HG03064 (cell line): ENCODE results near the gene INHBB.
"Not testable (repeated sequence)": the region's sequence is repeated elsewhere in the genome, so short reads cannot be mapped to it uniquely, and the experiment has no call there.

Experiments
- ATAC-seq: cut with Tn5 transposase; IDR thresholded peaks from one replicate; pipeline ENCODE4 v1.9.1; 2021; ENCODE audit warnings: low read depth; ENCODE audit not compliant: unreplicated experiment

Gene INHBB

DNA sequence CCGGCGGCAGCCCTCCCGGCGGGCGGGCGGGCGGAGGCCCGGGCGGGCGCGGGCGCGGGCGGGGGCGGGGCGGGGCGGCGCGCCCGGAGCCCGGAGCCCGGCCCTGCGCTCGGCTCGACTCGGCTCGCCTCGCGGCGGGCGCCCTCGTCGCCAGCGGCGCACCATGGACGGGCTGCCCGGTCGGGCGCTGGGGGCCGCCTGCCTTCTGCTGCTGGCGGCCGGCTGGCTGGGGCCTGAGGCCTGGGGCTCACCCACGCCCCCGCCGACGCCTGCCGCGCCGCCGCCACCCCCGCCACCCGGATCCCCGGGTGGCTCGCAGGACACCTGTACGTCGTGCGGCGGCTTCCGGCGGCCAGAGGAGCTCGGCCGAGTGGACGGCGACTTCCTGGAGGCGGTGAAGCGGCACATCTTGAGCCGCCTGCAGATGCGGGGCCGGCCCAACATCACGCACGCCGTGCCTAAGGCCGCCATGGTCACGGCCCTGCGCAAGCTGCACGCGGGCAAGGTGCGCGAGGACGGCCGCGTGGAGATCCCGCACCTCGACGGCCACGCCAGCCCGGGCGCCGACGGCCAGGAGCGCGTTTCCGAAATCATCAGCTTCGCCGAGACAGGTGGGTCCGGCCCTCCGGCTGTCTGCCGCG is at the start of gene INHBB:
Gene INHBB, plus strand, starts transcription at position 111 of the 641 bp plus-strand sequence. Its CDS starts 53 bp downstream, at position 164.
- no peak for ATAC-seq

DNA sequence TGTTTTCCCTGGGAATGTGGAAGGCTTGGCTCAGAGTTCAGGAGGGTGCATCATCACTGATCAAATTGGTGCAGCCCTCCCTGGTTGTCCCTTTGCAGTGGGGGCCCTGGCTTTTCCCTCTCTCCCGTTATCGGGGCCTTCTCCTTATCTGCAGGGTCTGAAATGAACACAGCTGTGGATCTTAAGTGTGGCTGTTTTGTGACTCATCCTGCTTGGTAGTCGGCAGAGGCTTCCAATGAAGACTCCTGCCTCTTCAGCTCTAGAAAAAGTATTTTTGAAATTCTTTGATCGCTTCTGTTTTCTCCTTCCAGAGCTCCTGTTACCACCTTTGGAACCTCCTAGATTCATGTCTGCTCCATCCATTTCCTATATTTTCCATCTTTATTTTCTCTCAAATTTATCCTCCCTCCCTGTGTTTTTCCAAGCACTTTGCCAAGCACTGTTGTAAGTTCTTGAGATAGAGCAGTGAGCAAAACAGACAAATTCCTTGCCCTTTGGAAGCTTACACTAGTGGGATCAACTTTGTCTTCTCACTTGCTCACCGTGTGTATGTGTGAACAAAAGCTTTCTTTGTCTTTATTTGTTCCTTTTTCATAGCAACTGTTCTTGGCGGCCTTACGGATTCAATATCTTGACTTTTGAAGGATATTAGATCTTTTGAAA is 47.6 kb upstream of the INHBB start:
- ATAC-seq, result no peak

DNA sequence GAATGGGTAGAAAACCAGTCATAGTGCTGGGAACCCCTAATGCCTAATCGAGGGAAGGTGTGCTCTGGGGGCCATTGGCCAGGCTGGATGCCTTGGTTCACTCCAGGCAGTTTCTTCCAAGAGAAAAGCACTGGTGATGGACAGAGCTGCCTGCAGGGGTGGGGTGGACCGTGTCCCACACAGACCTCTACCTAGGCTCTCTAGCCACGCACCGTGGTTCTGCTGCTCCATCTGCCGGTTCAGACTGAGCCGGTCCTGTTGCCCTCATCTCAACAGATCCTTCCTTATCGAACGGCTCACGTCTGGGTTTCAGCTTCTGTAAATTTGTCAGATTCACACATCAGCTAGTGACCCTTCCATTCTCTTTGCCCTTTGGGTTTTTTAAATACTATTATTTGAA is 46.9 kb upstream of the INHBB start:
- no peak for ATAC-seq

DNA sequence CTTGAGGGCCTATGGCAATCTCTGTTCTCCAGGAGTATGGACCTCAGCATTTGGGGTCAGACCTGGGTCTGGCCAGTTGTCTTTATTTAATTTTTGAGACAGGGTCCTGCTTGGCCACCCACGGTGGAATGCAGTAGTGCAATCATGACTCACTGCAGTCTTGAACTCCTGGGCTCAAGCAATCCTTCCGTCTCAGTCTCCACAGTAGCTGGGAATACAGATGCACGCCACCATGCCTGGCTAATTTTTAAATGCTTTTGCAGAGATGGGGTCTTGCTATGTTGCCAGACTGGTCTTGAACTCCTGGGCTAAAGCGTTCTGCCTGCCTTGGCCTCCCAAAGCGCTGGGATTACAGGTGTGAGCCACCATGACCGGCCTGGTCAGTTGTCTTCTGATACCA is 46.4 kb upstream of the INHBB start:
- ATAC-seq, result no peak

DNA sequence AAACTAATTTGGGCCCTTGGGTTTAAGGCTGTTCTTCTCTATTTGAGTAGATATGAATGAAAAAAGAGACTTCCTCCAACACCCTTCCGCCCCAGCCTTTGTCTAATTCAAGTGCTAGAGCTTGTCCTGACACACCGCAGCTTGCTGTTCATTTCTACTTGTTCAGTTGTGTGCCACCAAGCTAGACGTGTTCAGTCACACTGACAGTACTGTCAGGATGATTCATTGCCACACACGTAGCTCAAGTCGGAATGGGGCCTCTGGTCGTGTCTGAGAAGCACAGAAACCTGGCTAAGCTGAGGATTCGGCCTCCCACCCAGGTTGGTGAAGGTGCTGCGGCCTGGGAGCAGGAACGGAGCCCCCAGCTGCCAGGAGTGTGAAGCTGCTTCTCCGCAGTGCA is 45.6 kb upstream of the INHBB start:
- ATAC-seq, result no peak

DNA sequence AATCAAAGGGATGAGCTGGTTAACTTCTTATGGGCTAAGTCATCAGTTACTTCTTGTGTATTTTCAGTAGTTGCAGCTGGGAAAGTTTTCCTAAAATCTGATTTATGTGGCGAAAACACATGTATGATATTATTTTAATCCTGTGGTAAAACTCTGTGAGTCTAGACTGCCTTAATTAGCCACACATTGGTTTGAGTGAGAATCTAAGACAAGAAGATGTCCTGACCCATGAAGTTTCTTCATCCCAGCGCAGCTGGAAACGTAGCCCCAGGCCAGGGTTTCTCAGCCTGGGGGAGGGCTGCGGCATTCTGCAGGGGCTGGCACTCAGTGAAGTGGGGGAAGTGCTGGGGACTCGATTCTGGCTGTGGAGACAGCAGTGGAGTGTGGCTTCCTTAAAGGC is 44.7 kb upstream of the INHBB start:
- ATAC-seq, result no peak

DNA sequence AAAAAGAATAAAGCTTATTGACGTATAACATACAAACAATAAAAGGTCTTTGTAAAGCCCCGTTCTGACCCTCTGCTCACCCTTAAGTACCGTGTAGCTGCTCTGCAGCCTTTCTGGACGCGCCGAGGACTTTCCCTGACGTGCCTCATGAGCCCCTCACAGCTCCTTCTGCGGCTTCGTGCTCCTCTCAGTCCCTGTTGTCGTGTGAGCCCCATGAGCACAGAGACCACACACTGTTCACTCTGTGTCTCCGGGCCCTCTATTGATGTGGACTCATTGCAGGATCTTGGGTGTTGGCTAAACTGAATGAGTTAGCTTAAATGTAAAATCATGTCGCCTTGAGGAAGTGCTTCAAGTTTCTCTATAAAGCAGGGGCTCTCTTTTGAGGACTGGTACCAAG is 43.6 kb upstream of the INHBB start:
- ATAC-seq, result no peak

DNA sequence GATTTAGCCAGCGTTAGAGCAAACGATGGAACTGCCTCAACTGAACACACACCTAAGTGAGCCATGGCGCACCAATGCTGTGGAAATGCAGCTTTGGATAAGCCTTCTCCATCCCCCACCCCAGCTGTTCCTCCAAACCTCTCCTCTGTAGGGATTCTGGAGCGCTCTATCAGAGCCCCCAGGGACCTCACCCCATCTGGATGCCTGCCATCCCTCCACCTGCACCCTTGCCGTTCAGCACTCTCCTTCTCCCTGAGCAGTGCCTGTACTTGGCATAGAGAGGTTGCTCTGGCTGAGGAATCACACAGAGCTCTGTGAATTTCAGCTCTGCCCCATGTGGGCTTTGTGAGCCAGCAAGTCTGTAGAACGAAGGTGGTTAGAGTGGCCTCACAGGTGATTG is 42.8 kb upstream of the INHBB start:
- no peak for ATAC-seq

DNA sequence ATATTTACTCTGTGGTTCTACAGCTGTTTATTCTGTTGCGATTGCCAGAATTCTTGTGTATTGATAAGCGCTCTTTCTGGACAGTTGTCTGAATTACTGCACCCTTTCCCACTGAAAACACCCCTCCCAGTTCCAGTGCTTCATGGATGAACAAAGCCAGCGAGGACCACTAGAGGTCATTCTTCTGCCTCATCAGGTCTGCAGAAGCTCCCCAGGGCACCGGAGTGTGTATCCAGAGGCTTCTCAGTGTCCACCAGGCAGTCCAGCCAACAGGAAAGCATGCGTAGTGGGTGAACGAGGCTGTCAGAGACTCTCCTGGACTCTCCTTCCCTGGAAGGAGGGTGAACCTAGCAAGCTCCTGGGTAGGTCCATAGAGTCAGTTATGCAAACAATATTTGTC is 40.6 kb upstream of the INHBB start:
- ATAC-seq, result no peak

DNA sequence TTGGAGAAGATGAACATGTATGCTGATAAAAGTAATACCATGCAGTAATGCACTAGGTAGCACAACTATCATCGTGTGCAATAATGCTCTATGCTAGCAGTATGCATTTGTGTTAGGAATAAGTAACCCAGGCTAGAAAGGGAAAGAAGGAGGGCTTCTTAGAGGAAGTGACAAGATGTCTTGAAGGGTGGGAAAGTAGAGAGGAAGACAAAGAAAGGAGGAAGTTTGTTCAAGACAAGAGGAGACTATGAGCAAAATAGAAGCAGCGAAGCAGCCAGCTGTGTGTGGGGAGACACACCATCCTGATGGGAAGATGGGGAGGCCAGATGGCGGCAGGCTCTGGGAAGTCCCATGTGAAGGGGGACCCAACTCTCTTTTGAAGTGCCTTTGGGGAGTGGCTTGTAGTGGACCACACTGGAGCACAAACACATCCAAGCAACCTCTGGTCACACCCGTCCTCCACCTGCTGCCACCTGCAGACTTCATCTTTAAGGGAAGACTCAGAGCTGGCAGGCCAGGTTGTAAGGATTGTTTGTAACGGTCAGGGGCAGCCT is 39.9 kb upstream of the INHBB start:
- no peak for ATAC-seq

DNA sequence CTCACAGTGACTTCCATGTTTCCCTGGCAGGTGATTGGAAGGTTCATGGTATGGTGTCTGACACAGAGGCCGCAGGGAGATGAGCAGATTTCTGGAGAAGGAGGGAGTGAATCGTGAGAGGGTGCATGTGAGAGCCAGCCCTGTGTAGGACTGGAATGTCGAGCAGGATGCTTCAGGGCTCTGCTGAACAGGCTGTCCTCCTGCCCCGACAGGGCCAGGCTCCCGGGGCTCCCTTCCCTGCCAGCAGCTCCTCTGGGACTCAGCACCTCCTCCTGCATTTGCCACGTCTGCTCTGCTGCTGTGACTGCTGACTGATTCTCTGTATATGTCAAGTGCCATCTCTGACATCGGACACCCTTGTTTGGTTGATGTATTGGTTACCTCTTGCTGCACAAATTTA is 38.5 kb upstream of the INHBB start:
- no peak for ATAC-seq

DNA sequence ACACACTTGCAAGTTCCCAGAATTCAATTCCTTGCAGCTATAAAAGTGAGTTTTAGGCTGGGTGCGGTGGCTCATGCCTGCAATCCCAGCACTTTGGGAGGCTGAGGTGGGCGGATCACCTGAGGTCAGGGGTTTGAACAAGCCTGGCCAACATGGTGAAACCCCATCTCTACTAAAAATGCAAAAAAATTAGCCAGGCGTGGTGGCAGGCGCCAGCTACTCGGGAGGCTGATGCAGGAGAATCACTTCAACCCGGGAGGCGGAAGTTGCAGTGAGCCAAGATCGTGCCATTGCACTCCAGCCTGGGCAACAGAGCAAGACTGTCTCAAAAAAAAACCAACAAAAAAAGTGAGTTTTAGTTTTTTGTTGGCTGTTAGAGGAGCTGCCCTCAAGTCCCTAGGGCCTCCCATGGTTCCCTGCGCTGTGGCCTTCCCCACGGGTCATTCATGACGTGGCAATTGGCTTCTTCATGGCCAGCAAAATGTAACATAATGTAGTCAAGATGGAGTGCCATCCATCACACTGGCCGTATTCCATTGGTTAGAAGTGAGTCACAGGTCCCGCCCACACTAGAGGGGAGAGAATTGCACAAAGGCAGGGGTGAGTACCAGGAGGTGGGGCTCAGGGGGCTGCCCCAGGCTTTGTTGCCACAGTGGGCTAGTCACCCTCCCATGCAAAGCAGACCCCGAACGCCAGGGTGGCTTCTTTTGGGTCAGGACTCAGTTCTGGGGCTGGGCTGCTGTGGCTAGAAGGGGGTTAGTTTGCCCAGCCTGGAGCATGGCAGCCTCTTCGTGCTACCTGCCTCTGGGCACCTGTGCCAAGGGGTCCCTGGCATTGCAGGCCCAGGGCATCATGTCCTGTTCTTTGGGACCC is 37.7 kb upstream of the INHBB start:
- ATAC-seq, result no peak

DNA sequence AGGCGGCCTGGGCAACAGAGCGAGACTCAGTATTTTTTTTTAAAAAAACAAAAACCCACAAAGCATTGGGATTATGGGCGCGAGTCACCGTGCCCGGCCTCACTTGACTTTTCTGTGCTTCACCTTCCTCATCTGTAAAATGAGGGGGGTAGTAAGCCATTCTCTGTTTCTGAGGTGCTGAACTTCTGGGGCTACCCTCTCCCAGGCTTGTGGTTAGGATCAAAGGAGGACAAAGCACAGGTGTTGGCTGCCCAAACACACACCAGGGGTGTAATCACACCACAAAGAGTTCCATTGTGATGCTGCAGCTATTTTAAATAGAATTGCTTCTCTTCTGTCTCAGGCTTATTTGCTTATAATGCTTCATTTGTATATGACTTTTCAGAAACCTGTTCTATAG is 35.8 kb upstream of the INHBB start:
- peak; percentile 58 for ATAC-seq

DNA sequence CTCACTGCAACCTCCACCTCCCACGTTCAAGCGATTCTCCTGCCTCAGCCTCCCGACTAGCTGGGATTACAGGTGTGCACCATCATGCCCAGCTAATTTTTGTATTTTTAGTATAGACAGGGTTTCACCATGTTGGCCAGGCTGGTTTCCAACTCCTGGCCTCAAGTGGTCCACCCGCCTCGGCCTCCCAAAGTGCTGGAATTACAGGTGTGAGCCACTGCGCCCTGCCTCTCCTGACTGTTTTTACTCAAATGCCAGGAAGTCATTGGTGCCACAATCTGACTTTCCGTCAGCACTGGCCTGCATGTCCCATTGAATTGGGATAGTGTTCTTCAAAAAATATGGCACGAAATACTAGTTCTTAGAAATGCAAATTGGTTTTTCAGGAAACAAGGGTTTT is 35.1 kb upstream of the INHBB start:
- not testable (repeated sequence) for ATAC-seq

DNA sequence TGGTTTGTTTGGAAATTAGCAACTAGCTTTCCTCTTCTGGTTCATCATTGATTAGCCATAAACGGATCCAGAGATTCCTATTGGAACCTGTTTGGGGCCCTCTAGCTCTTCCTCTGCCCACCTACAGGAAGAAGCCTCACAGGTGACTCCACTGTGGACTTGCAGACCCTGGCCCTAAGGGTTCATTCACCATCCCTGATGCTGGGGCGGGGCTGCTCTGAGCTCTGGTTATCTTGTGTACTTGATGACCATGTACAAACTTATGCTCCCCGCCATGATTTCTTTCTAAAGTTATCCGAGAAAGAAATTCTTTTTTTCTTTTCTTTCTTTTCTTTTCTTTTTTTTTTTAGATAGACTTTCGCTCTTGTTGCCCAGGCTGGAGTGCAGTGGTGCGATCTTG is 33.9 kb upstream of the INHBB start:
- ATAC-seq, result no peak

DNA sequence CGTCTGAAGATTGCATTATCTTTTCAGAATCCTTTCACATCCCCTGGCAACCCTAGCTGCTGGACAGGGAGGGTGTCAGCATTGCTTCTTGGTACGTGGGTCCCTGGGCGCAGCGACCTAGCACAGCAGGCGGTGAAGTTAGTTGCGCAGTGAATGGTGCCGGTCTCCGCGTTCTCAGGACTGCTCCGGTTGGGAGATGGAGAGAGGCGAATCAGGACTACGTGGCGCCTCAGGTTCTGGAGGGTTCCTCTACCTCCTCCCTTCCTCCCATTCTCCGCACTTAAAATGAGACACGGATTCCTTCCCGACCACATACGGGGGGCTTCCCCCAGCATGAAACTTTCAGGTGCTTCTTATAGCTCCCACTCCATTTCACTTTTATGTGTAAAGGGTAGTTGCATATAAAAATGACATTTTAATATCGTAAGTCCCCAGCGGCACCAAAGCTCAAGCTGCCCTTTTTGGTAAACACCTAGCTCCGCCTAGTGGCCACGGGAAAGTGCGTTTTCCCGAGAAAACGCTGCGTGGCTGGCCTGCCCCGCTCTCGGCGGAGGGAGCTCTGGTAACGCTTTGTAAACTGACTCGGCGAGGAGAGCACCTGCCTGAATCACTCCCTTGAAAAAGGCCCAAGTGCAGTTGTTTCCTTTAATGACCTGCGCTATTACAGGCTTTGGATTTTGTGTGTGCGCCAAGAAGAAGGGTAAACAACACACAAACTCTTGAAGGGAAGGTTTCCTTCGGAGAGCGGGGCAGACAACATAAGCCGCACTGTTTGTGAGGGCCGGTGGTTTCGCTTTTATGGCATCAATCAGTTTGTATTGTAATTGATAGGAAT is 32.9 kb upstream of the INHBB start:
- ATAC-seq, result no peak

DNA sequence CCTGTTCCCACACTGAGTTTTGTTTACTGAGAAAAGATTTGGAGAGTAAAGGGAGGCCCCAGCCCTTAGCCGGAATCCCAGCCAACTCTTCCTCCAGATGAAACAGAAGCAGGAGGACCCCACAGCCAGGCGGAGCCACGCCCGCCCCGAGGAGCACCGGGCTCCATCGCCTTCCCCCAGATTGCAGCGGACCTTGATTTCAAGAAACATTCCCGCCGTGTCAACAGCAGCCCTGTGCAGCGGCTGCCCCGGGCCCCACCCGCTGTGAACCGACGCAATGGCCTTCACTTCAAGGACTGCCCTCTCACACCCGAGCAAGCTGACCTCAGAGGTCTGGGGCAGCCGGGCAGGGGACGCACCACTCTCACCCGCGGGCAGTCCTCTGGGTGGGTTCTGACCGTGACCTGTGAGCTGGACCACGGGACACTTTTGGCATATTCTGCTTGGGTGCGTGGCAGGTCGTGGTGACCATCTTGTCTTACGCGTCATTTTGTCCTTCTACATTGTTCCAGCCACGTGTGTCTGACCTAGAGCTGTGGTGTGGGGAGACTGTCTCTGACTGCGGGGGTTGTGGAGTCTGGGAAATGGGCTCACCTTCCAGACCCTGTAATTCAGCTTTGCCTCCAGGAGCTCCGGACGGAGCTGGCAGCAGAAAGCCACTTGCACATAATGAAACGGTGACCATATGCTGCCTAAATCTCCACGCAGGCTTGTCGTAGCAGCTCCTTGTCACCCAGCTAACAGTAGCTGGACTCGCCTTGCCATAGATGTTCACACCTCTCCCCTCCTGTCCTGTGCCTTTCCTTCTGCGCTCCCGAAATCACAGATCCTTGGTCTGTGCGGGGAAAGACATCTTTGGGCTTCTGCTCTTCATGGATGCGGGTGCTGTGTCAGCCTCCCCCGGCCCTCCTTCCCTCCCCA is 32.0 kb upstream of the INHBB start:
- ATAC-seq, result no peak

DNA sequence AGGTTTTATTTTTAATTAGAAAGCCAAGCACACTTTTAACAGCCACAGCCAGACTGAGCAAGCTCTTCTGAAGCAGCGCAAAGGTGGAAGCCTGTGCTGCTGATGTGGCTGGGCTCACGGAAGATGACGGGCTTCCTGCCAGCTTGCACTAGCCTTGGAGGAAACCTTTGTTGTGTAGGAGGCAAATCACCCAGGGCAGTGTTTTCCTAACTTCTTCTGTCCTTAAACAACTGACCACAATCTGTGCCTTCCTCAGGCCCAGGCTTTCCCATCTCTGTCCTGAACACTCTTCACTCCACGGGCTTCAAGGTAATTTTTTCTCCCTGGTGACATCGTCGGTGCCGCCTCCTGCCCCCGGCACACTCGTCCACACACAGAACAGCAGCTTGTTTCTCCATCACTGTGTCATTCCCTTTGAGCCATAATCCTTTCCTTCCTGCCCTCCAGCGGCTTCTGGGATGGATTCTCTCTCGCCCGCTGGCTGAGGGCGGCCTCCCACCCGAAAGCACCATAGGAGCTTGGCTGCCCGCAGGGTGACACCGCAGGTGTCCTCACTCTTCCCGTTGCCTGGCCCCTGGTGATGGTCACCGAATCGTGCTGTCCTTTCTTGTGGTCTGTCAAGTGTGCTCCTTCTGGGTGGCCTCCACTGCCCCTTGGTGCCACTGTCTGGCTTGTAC is 31.1 kb upstream of the INHBB start:
- ATAC-seq, result no peak
